GM10266 (cell line): ENCODE data around the gene PPM1H.

Experiments used
- DNase-seq: peaks from one replicate; pipeline ENCODE4 v3.0.0; 2012; ENCODE audit errors: extremely low spot score
- TF ChIP-seq, protein P1 (sequence below): IDR thresholded peaks from 2 replicates; pipeline ENCODE4 v1.5.1; 2012; ENCODE audit warnings: mild to moderate bottlenecking, low read depth; ENCODE audit not compliant: control insufficient read depth, insufficient read depth; ENCODE audit errors: missing control alignments

Gene PPM1H

DNA sequence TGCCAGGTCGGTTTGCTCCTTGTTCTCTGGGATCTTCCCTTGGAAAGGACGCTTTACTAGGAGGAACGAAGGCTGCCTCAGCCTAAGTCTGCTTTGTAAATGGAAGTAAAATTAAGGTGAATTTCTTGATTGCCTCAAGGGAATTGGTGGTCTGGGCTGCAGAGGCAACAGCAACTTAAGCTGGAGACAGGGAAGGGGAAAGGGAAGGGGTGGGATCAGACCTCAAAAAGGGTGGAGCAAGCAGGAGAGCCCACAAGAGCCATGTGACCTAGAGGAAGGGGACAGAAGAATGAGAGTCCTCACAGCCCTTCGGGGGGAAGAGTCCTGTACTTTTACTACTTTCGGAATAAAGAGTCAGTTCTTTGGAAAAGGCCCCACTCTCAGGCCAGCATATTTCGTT is 147.9 kb downstream of the PPM1H start:
- TF ChIP-seq, protein P1, sequence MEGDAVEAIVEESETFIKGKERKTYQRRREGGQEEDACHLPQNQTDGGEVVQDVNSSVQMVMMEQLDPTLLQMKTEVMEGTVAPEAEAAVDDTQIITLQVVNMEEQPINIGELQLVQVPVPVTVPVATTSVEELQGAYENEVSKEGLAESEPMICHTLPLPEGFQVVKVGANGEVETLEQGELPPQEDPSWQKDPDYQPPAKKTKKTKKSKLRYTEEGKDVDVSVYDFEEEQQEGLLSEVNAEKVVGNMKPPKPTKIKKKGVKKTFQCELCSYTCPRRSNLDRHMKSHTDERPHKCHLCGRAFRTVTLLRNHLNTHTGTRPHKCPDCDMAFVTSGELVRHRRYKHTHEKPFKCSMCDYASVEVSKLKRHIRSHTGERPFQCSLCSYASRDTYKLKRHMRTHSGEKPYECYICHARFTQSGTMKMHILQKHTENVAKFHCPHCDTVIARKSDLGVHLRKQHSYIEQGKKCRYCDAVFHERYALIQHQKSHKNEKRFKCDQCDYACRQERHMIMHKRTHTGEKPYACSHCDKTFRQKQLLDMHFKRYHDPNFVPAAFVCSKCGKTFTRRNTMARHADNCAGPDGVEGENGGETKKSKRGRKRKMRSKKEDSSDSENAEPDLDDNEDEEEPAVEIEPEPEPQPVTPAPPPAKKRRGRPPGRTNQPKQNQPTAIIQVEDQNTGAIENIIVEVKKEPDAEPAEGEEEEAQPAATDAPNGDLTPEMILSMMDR, result no peak
- DNase-seq, result no peak

DNA sequence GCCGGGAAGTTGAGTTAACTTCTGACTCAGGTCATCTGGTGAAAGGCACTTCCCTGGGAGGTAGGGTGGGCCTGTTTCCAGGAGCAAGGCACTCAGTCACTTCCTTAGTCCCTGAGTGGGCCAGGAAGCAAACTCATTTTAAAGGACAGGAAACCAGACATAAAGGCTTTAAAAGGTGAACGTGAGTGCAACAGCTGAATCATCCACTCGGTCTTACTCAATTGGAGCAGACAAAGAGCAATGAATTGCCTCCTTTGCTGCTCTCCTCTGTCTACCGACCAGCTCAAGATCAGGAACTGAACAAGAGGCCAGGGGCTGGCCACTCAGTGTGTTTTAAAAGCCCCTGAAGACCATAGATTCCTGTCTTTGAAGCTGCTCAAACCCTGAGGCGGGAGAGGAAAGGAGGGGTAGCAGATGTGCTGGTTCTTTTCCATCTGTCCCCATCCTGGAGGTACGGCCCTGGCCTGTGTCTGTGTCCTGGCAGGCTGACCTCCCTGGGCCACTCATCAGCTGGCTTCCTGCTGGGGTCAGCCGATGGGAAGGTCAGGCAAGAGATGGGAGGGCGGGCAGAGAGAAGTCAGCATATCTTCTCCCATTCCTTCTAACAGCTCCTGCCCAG is 148.9 kb downstream of the PPM1H start:
- TF ChIP-seq, protein P1, result no peak
- DNase-seq, result no peak

DNA sequence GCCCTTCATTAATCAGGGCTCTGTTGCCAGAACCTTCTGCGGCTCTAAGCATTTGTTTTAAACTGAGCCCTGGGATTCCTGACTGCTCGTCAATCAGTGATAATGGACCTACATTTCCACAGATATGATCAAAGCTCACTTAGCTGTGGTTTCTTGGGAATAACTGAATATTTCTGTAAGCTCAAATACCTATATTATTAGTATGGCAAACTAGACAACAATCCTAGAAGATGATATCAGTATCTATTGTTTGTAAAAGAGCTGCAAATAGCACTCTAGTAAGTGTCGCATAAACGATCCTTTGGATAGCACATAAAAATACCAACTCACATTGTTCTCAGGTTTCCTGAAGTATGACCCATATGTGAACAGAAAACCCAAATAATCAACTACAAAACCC is 150.4 kb downstream of the PPM1H start:
- TF ChIP-seq, protein P1, result no peak
- no peak for DNase-seq

DNA sequence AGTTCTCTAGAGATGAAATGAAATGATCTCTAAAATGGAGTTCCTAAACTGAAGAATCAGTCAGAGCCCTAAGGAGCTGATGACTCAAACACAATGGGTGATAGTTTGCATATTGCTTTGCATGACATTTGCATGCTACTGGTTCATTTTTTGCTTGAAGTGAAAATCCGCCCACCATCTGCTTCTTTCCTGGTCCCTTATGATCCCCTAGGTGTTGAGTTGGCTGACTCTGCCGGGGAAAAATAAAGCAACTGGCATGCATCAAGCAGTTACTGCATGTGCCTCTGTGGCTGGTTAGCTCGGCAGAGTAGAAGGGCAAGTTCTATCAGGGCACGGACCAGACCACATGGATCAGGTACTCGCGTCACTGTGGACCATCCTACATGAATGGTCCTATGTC is 151.1 kb downstream of the PPM1H start:
- no peak for DNase-seq

DNA sequence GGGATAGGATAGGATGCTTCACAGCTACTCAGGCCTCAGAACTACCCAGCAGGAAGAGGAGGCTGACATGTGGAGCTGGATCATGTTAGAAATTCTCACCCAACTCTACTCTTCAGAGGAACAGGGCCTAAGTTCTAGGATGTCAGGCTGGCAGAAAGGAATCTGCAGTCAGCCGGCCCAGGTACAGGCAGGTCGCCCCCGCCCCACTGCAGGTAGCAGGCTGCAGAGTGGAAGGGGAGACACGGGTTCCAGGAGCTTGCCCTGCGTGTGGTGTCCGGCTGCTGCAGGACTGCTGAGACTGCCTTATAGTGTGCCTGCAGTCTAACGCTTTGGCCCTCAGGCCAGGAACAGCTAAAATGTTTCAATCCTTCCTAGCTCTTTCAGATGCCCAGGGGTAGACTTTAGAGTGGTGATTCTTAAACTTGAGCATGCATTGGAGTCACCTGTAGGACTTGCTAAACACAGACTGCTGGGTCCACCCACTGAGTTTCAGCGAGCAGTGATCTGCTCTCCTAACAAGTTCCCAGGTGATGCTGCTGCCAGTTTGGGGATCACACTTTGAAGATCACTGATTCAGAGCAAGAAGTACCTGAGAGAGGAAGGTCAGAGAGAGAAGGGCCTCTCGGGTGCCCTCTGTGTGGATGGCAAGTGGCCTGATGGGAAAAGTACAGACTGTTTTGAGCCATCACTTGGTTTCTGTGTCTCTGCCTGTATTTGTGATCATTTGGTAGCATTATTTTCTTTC is 153.6 kb downstream of the PPM1H start:
- DNase-seq, result no peak
- TF ChIP-seq, protein P1, result no peak

More for the DNA sequence above, 151.1 kb downstream of the PPM1H start:
- TF ChIP-seq, protein P1, result no peak

DNA sequence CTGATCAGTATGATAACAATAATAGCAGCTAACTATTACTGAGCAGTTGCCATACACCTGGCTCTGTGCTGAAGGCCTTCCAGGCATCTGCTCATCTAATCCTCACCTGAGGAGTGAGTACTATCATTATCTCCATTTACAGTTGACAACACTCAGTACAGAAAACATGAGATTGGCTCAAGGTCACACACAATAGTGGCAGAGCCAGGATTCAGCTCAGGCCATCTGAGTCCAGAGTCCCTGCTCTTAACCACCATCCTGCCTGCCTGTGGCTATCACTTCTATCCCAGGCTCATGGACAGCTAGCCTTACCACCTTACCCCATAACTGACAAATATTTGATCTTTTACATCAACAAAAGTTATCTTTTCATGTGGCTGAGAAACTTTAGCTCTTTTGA is 155.5 kb downstream of the PPM1H start:
- TF ChIP-seq, protein P1, result no peak
- no peak for DNase-seq

DNA sequence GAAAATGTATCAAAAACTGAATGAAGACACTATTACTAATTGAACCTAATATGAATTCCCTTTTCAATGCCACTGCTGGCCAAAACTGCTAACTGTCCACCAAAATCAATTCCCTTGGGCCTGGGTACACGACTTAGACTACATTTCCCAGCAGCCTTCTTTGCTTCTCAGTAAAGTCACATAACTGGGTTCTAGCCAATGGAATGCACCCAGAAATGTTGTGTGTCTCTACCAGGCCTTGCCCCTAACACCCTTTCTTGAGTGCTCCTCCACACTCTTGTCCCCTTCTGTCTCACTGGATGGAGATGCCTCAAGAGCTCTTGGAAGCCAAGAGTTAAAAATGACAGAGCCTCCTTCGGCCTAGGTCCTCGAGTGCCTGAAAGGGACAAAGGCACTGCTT is 156.8 kb downstream of the PPM1H start:
- TF ChIP-seq, protein P1, result no peak
- DNase-seq, result no peak
